GM12878 (cell line): ENCODE data around the gene EHD1. TPM values are rescaled to one million over a fixed set of nuclear protein-coding genes. Genes with fewer than 3 reads are reported as not detected.

Experiments used
- ATAC-seq: fragments of 200-7000 bp; cut with Tn5 transposase; 3 replicates; pipeline ENCODE4 v1.9.1; 2020; ENCODE audit warnings: mild to moderate bottlenecking, moderate library complexity
- BruUV-seq: library from RNA; stranded (reverse); fragments of 400-500 nt; replicated peaks from 2 replicates; lab custom pipeline; 2021; lab: Mats Ljungman, UMichigan
- CTCF ChIA-PET: fragments of 300-600 bp; sonication (Branson Sonifier 250); formaldehyde crosslinking; extraction: SDS; loops from one replicate; lab custom pipeline; 2021; ENCODE audit warnings: inconsistent platforms; lab: Yijun Ruan, JAX
- POLR2A ChIA-PET: fragments of 350-600 bp; formaldehyde crosslinking; extraction: SDS; loops from one replicate; lab custom pipeline; 2021; ENCODE audit warnings: inconsistent platforms; lab: Charles Lee
- RAD21 ChIA-PET: fragments of 300-600 bp; sonication (Branson Sonifier 250); formaldehyde crosslinking; loops from one replicate; lab custom pipeline; 2023; ENCODE audit warnings: antibody characterized with exemption; ENCODE audit not compliant: unreplicated experiment; lab: Charles Lee
- SMC1A ChIA-PET: fragments of 300-600 bp; sonication (Branson Sonifier 250); formaldehyde crosslinking; loops from one replicate; lab custom pipeline; 2023; ENCODE audit not compliant: unreplicated experiment, uncharacterized antibody; lab: Charles Lee
- DNase-seq: peaks from one replicate; pipeline ENCODE4 v3.0.0-alpha.2; 2011; ENCODE audit warnings: low read depth, low spot score
- FAIRE-seq: peaks from 3 replicates; lab custom pipeline; 2011; peaks lifted over from hg19 to GRCh38; lab: Jason Lieb, UNC
- H2AFZ ChIP-seq: 2 replicates; pipeline ENCODE4 v1.6.0; 2011; ENCODE audit warnings: low read depth, low read length, control low read depth; ENCODE audit not compliant: control insufficient read depth
- H3K27ac ChIP-seq: 2 replicates; pipeline ENCODE4 v1.5.1; 2011; ENCODE audit warnings: control low read depth; ENCODE audit not compliant: control insufficient read depth, insufficient read depth
- H3K27me3 ChIP-seq, 2 experiments: replicated peaks in 1 of 2; 2 replicates each; pipeline versions ENCODE4 v1.6.0 to v1.6.1; 2011; ENCODE audit warnings: low read length in 1 of 2; ENCODE audit not compliant: control insufficient read depth in 2 of 2, insufficient read depth in 2 of 2
- H3K36me3 ChIP-seq, 2 experiments: 2 replicates each; pipeline ENCODE4 v1.5.1; 2011; ENCODE audit warnings: low read length in 1 of 2; ENCODE audit not compliant: control insufficient read depth in 2 of 2, insufficient read depth in 2 of 2
- H3K4me1 ChIP-seq: 2 replicates; pipeline ENCODE4 v1.6.1; 2011; ENCODE audit warnings: mild to moderate bottlenecking, low read length, moderate library complexity, mixed read lengths; ENCODE audit not compliant: control insufficient read depth, insufficient read depth
- H3K4me2 ChIP-seq: 2 replicates; pipeline ENCODE4 v1.6.0; 2011; ENCODE audit warnings: control low read depth; ENCODE audit not compliant: control insufficient read depth, insufficient read depth
- H3K4me3 ChIP-seq: fragments of 200-600 bp; sonication (generic); 2 replicates; pipeline ENCODE4 v1.5.1; 2016
- H3K79me2 ChIP-seq: 2 replicates; pipeline ENCODE4 v1.6.0; 2011; ENCODE audit warnings: low read length; ENCODE audit not compliant: control insufficient read depth, insufficient read depth
- H3K9ac ChIP-seq: 2 replicates; pipeline ENCODE4 v1.8.0; 2011; ENCODE audit warnings: low read length, control low read depth, mixed read lengths; ENCODE audit not compliant: control insufficient read depth, insufficient read depth
- H3K9me3 ChIP-seq: replicated peaks from 3 replicates; pipeline ENCODE4 v1.5.1; 2011; ENCODE audit warnings: mild to moderate bottlenecking, low read length; ENCODE audit not compliant: control insufficient read depth, insufficient read depth
- H4K20me1 ChIP-seq: 2 replicates; pipeline ENCODE4 v1.6.0; 2011; ENCODE audit not compliant: control insufficient read depth, insufficient read depth
- CREB1 ChIP-seq: IDR thresholded peaks from 2 replicates; pipeline ENCODE4 v1.6.1; 2012; ENCODE audit warnings: low read depth, mild to moderate bottlenecking, inconsistent platforms
- DPF2 ChIP-seq: fragments of 450-650 bp; IDR thresholded peaks from 2 replicates; pipeline ENCODE4 v1.6.1; 2017; ENCODE audit warnings: mild to moderate bottlenecking
- EZH2 ChIP-seq: IDR thresholded peaks from 2 replicates; pipeline ENCODE4 v1.6.1; 2012; ENCODE audit warnings: low read depth, mild to moderate bottlenecking, control low read depth, inconsistent platforms, low read length, borderline replicate concordance; ENCODE audit not compliant: control insufficient read depth
- GABPA ChIP-seq: IDR thresholded peaks from 2 replicates; pipeline ENCODE4 v1.6.1; 2014; ENCODE audit warnings: antibody characterized with exemption, low read depth, mild to moderate bottlenecking, inconsistent platforms
- NR2F1 ChIP-seq: fragments of 450-650 bp; conservative IDR thresholded peaks from 2 replicates; pipeline ENCODE4 v1.6.1; 2017; ENCODE audit warnings: mild to moderate bottlenecking
- STAT1 ChIP-seq: fragments of 450-650 bp; conservative IDR thresholded peaks from 2 replicates; pipeline ENCODE4 v1.6.1; 2014; ENCODE audit warnings: antibody characterized with exemption, mild to moderate bottlenecking
- WGBS: methylation state at CpG from one replicate; pipeline ENCODE4 v1.1.6; 2016; ENCODE audit warnings: low lambda C conversion rate; ENCODE audit not compliant: insufficient replicate concordance, insufficient coverage; ENCODE audit errors: missing lambda C conversion rate; 5-methylcytosine and 5-hydroxymethylcytosine counted together
- in situ Hi-C: fragments of 300-500 bp; cut with MboI; formaldehyde crosslinking; loops from 9 replicates; pipeline ENCODE4 v1.14.3; 2018; ENCODE audit warnings: mixed read lengths
- intact Hi-C: fragments of 100-400 bp; cut with micrococcal nuclease; formaldehyde crosslinking; loops from one replicate; pipeline ENCODE4 v1.14.2; 2022; ENCODE audit not compliant: unreplicated experiment
- polyA plus RNA-seq, 11 experiments: library from polyadenylated mRNA; depleted of rRNA in 4 of 11; unstranded in 6 of 11; stranded (reverse) in 5 of 11; fragments of >200 nt; fragmentation: Nextera tagmentation in 4 of 11; fragmentation: Illumina TruSeq in 1 of 11; extraction: Ambion mirVana in 4 of 11; extraction: Trizol in 1 of 11; gene quantifications; 1 replicate in 1 of 11; 2 replicates in 10 of 11; pipeline versions ENCODE4 v1.2.1 to v1.2.3, GENCODE V29; 2011 to 2016; ENCODE audit warnings: inconsistent platforms in 2 of 11, missing spikeins in 2 of 11, low read depth in 1 of 11
- total RNA-seq, 4 experiments: library from RNA; depleted of rRNA in 3 of 4; stranded (reverse); fragments of >200 nt in 3 of 4; fragmentation: Illumina TruSeq in 1 of 4; extraction: Trizol in 1 of 4; gene quantifications; 2 replicates each; pipeline versions ENCODE4 v1.2.1 to v1.2.3, GENCODE V29; 2013 to 2021
- TF ChIP-seq, protein P1 (sequence below): IDR thresholded peaks from 2 replicates; pipeline ENCODE4 v1.6.1; 2012; ENCODE audit warnings: mild to moderate bottlenecking, low read depth, low read length
- TF ChIP-seq, protein P2 (sequence below): fragments of 150-350 bp; IDR thresholded peaks from 2 replicates; pipeline ENCODE4 v1.6.1; 2014; ENCODE audit warnings: mild to moderate bottlenecking, low read depth, low read length

The EHD1 gene
- total and polyA plus RNA-seq, 10 of the 15 experiments (the other 5 are each of a cell fraction or from before 2014, with no cell fraction given) = 1.0 to 165 (median 66.5) TPM

DNA sequence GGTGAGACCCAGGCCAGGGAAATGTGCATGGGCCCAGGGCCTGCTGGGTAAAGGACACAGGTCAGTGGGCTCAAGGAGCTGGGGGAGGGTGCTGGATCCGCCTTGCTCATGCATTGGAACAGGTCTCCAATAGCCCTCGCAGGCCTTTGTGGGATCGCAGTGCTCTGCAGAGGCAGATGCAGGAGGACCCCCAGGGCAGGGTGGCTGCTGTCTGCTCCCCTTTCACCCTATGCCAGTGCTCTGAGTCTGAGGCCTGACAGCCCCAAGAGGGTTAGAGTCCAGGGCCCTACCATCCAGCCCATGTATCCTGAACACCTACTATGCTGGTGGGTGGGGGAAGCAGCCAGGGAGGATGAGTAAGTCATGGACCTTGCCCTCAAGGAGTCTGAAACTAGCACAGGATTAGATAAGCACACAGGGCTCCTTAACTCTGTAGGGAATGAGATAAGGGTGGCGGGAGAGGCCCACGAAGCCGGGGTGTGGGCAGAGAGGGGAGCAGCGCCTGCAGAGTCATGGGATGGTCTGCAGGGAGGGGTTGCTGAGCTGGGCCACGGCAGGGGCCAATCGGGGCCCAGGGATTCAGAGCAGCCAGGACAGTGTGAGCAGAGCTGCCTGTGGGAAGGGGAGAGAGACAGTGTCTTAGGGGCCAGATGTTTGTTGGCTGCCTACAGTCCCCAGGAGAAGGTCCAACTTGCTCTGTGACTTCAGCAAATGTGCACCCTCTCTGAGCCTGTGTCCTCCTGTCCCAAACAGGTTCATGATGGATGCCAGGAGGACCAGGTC is 10.5 kb upstream of the EHD1 start:
- Histone ChIP-seq H3K79me2 (no peaks in the 10 kb centered on the region), H3K9ac (no peak overlapping the region), H3K4me3 (no peak overlapping the region), H2AFZ (no peak overlapping the region), H3K27me3 (no peaks in the 10 kb centered on the region), H3K9me3 (no peaks in the 10 kb centered on the region), H3K4me1 (peaks cover 12% of the 10 kb centered on the region), H3K27ac (no peak overlapping the region), H3K36me3 (no peaks in the 10 kb centered on the region), H3K4me2 (0 out of 2 replicates have a peak overlapping the region, but pooled peaks have one; percentile 69), H4K20me1 (no peaks in the 10 kb centered on the region)
- ChIA-PET RAD21 (interaction anchor here (0.9 to 4.7 kb wide), 4 partner anchors 11 to 41 kb away, joined by 3 to 61 read pairs (median 6); no protein-coding TSS in a partner anchor), SMC1A (interaction anchor here (0.9 to 6.1 kb wide), 6 partner anchors 11 to 291 kb away, joined by 3 to 54 read pairs (median 5); no protein-coding TSS in a partner anchor), POLR2A (interaction anchor here (0.6 to 19.9 kb wide), 5 partner anchors 11 to 602 kb away, joined by 4 to 620 read pairs (median 5); partner anchors contain the start of gene EHD1), CTCF (interaction anchor here (0.6 to 30.0 kb wide), 8 partner anchors 10 to 388 kb away, joined by 3 to 1208 read pairs (median 9); partner anchors contain the start of genes CDC42BPG and EHD1)
- in situ Hi-C loops (no loop called here), intact Hi-C loops (no loop called here)
- no peak for DNase-seq
- TF ChIP-seq, protein P1, sequence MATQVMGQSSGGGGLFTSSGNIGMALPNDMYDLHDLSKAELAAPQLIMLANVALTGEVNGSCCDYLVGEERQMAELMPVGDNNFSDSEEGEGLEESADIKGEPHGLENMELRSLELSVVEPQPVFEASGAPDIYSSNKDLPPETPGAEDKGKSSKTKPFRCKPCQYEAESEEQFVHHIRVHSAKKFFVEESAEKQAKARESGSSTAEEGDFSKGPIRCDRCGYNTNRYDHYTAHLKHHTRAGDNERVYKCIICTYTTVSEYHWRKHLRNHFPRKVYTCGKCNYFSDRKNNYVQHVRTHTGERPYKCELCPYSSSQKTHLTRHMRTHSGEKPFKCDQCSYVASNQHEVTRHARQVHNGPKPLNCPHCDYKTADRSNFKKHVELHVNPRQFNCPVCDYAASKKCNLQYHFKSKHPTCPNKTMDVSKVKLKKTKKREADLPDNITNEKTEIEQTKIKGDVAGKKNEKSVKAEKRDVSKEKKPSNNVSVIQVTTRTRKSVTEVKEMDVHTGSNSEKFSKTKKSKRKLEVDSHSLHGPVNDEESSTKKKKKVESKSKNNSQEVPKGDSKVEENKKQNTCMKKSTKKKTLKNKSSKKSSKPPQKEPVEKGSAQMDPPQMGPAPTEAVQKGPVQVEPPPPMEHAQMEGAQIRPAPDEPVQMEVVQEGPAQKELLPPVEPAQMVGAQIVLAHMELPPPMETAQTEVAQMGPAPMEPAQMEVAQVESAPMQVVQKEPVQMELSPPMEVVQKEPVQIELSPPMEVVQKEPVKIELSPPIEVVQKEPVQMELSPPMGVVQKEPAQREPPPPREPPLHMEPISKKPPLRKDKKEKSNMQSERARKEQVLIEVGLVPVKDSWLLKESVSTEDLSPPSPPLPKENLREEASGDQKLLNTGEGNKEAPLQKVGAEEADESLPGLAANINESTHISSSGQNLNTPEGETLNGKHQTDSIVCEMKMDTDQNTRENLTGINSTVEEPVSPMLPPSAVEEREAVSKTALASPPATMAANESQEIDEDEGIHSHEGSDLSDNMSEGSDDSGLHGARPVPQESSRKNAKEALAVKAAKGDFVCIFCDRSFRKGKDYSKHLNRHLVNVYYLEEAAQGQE = no peak
- TF ChIP-seq, protein P2, sequence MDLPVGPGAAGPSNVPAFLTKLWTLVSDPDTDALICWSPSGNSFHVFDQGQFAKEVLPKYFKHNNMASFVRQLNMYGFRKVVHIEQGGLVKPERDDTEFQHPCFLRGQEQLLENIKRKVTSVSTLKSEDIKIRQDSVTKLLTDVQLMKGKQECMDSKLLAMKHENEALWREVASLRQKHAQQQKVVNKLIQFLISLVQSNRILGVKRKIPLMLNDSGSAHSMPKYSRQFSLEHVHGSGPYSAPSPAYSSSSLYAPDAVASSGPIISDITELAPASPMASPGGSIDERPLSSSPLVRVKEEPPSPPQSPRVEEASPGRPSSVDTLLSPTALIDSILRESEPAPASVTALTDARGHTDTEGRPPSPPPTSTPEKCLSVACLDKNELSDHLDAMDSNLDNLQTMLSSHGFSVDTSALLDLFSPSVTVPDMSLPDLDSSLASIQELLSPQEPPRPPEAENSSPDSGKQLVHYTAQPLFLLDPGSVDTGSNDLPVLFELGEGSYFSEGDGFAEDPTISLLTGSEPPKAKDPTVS = no peak
- TF ChIP-seq GABPA (no peak), EZH2 (no peak), NR2F1 (no peak), DPF2 (no peak), STAT1 (no peak), CREB1 (no peak)
- no TSS peak for BruUV-seq
- ATAC-seq = no peak
- FAIRE-seq = peak; percentile 18
- WGBS = 62% methylated on average over 9 of the region's 9 CpGs
